Transverse colon (tissue), 3 donors: ENCODE measurements around the gene SVIL.

Source experiments
- EP300 ChIP-seq: sonication (generic); formaldehyde crosslinking; IDR thresholded peaks from one replicate; pipeline ENCODE4 v1.6.1; 2017; ENCODE audit warnings: antibody characterized with exemption, low read depth
- TF ChIP-seq, protein P1 (sequence below), 5 experiments: fragments of 200-600 bp in 3 of 5; fragments of 450-650 bp in 2 of 5; sonication (generic) in 3 of 5; IDR thresholded peaks; 1 replicate in 2 of 5; 2 replicates in 3 of 5; pipeline ENCODE4 v1.5.1; 2016 to 2017; ENCODE audit warnings: antibody characterized with exemption in 5 of 5, inconsistent platforms in 3 of 5, mild to moderate bottlenecking in 2 of 5, moderate library complexity in 1 of 5

DNA sequence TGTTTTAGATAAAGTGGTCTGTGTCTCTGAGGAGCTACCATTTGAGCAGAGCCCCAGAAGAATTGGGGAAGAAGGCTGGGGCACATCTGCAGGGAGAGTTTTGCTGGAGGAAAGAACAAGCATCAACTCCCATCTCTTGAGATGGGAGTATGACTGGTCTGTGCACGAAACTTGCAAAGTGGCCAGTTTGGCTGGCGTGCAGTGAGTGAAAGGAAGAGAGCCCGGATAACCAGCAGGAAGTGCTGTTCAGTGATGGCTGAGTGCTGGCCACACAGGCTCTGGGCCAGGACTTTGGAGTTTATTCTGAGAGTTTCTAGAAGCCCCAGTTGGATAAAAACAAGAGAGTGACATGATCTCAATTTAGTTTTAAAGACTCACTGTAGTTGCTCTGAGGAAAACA, 34.4 kb upstream of the SVIL start:
- TF ChIP-seq, protein P1, sequence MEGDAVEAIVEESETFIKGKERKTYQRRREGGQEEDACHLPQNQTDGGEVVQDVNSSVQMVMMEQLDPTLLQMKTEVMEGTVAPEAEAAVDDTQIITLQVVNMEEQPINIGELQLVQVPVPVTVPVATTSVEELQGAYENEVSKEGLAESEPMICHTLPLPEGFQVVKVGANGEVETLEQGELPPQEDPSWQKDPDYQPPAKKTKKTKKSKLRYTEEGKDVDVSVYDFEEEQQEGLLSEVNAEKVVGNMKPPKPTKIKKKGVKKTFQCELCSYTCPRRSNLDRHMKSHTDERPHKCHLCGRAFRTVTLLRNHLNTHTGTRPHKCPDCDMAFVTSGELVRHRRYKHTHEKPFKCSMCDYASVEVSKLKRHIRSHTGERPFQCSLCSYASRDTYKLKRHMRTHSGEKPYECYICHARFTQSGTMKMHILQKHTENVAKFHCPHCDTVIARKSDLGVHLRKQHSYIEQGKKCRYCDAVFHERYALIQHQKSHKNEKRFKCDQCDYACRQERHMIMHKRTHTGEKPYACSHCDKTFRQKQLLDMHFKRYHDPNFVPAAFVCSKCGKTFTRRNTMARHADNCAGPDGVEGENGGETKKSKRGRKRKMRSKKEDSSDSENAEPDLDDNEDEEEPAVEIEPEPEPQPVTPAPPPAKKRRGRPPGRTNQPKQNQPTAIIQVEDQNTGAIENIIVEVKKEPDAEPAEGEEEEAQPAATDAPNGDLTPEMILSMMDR (IDR thresholded peaks at IDR 0.05): no peak
- TF ChIP-seq EP300: no peak
